HEK293 (cell line): ENCODE data around the gene PRKAG2.

Experiments used
- MEIS1 ChIP-seq: sonication (generic); formaldehyde crosslinking; IDR thresholded peaks from 2 replicates; pipeline ENCODE4 v1.8.1; 2022; ENCODE audit warnings: missing genetic modification reagents, mild to moderate bottlenecking, borderline replicate concordance
- SP3 ChIP-seq: fragments of 450-650 bp; formaldehyde crosslinking; IDR thresholded peaks from 2 replicates; pipeline ENCODE4 v1.5.1; 2016; ENCODE audit warnings: missing biosample characterization, missing genetic modification characterization
- ZBTB8A ChIP-seq: fragments of 450-650 bp; formaldehyde crosslinking; IDR thresholded peaks from 2 replicates; pipeline ENCODE4 v1.5.1; 2016; ENCODE audit warnings: missing biosample characterization, missing genetic modification characterization
- ZNF19 ChIP-seq: fragments of 450-650 bp; formaldehyde crosslinking; IDR thresholded peaks from 2 replicates; pipeline ENCODE4; 2016; ENCODE audit warnings: missing biosample characterization, missing genetic modification characterization, low read depth
- ZNF37A ChIP-seq: fragments of 450-650 bp; IDR thresholded peaks from 2 replicates; pipeline ENCODE4 v1.5.1; 2018; ENCODE audit warnings: missing biosample characterization, missing genetic modification characterization
- ZNF76 ChIP-seq: fragments of 450-650 bp; formaldehyde crosslinking; IDR thresholded peaks from 2 replicates; pipeline ENCODE4; 2016; ENCODE audit warnings: low read depth, missing biosample characterization, missing genetic modification characterization, borderline replicate concordance
- TF ChIP-seq, protein P1 (sequence below): fragments of 450-650 bp; formaldehyde crosslinking; IDR thresholded peaks from 2 replicates; pipeline ENCODE4 v1.5.1; 2016; ENCODE audit warnings: missing biosample characterization, missing genetic modification characterization, low read depth
- TF ChIP-seq, protein P2 (sequence below): fragments of 450-650 bp; formaldehyde crosslinking; IDR thresholded peaks from 2 replicates; pipeline ENCODE4 v1.5.1; 2016; ENCODE audit warnings: missing biosample characterization, missing genetic modification characterization
- TF ChIP-seq, protein P3 (sequence below): fragments of 450-650 bp; formaldehyde crosslinking; IDR thresholded peaks from 2 replicates; pipeline ENCODE4 v1.5.1; 2016; ENCODE audit warnings: missing biosample characterization, missing genetic modification characterization
- TF ChIP-seq, protein P4 (sequence below): fragments of 450-650 bp; formaldehyde crosslinking; conservative IDR thresholded peaks from 2 replicates; pipeline ENCODE4 v1.5.1; 2016; ENCODE audit warnings: low read depth, missing biosample characterization, missing genetic modification characterization

DNA sequence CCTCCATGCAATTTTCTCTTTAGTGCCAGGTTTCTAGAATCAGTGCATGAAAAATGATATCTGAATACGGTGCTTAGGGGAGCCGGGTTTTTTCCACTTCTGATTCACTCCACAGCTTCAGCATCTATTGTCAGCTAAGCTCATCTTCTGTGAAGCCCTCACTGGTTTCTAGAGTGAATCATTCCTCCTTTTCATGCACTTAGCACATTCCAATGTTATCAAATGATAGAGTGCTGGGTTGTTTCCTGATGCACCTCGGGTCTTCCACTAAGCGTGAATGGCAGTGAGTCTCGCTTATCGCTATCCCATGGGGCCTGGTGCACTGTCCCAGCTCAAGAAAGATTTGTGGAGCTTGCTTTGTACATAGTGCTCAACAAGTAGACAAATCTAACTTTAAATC is 186.3 kb downstream of the PRKAG2 start:
- TF ChIP-seq MEIS1 (CRISPR knock-in tag) = no peak
- TF ChIP-seq, protein P1, sequence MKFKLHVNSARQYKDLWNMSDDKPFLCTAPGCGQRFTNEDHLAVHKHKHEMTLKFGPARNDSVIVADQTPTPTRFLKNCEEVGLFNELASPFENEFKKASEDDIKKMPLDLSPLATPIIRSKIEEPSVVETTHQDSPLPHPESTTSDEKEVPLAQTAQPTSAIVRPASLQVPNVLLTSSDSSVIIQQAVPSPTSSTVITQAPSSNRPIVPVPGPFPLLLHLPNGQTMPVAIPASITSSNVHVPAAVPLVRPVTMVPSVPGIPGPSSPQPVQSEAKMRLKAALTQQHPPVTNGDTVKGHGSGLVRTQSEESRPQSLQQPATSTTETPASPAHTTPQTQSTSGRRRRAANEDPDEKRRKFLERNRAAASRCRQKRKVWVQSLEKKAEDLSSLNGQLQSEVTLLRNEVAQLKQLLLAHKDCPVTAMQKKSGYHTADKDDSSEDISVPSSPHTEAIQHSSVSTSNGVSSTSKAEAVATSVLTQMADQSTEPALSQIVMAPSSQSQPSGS (tag by site-specific recombination) = no peak
- TF ChIP-seq, protein P2, sequence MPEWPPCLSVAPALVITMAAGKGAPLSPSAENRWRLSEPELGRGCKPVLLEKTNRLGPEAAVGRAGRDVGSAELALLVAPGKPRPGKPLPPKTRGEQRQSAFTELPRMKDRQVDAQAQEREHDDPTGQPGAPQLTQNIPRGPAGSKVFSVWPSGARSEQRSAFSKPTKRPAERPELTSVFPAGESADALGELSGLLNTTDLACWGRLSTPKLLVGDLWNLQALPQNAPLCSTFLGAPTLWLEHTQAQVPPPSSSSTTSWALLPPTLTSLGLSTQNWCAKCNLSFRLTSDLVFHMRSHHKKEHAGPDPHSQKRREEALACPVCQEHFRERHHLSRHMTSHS (tag by site-specific recombination) = no peak
- TF ChIP-seq, protein P3, sequence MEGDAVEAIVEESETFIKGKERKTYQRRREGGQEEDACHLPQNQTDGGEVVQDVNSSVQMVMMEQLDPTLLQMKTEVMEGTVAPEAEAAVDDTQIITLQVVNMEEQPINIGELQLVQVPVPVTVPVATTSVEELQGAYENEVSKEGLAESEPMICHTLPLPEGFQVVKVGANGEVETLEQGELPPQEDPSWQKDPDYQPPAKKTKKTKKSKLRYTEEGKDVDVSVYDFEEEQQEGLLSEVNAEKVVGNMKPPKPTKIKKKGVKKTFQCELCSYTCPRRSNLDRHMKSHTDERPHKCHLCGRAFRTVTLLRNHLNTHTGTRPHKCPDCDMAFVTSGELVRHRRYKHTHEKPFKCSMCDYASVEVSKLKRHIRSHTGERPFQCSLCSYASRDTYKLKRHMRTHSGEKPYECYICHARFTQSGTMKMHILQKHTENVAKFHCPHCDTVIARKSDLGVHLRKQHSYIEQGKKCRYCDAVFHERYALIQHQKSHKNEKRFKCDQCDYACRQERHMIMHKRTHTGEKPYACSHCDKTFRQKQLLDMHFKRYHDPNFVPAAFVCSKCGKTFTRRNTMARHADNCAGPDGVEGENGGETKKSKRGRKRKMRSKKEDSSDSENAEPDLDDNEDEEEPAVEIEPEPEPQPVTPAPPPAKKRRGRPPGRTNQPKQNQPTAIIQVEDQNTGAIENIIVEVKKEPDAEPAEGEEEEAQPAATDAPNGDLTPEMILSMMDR = no peak
- no peak for TF ChIP-seq ZBTB8A (tag by site-specific recombination)
- TF ChIP-seq ZNF37A (tag by site-specific recombination) = no peak
- TF ChIP-seq, protein P4, sequence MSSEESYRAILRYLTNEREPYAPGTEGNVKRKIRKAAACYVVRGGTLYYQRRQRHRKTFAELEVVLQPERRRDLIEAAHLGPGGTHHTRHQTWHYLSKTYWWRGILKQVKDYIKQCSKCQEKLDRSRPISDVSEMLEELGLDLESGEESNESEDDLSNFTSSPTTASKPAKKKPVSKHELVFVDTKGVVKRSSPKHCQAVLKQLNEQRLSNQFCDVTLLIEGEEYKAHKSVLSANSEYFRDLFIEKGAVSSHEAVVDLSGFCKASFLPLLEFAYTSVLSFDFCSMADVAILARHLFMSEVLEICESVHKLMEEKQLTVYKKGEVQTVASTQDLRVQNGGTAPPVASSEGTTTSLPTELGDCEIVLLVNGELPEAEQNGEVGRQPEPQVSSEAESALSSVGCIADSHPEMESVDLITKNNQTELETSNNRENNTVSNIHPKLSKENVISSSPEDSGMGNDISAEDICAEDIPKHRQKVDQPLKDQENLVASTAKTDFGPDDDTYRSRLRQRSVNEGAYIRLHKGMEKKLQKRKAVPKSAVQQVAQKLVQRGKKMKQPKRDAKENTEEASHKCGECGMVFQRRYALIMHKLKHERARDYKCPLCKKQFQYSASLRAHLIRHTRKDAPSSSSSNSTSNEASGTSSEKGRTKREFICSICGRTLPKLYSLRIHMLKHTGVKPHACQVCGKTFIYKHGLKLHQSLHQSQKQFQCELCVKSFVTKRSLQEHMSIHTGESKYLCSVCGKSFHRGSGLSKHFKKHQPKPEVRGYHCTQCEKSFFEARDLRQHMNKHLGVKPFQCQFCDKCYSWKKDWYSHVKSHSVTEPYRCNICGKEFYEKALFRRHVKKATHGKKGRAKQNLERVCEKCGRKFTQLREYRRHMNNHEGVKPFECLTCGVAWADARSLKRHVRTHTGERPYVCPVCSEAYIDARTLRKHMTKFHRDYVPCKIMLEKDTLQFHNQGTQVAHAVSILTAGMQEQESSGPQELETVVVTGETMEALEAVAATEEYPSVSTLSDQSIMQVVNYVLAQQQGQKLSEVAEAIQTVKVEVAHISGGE (tag by site-specific recombination) = no peak
- no peak for TF ChIP-seq ZNF19 (tag by site-specific recombination)
- TF ChIP-seq ZNF76 = no peak
- no peak for TF ChIP-seq SP3 (tag by site-specific recombination)
